HG02623 (cell line): ENCODE results near the gene COX4I1.

Source experiments
- ATAC-seq: cut with Tn5 transposase; IDR thresholded peaks from one replicate; pipeline ENCODE4 v1.9.1; 2021; ENCODE audit warnings: moderate library complexity; ENCODE audit not compliant: unreplicated experiment

The COX4I1 gene

GRCh38 chr16:85765767-85766166 is 33.7 kb upstream of the COX4I1 start:
- no peak for ATAC-seq

GRCh38 chr16:85767531-85767930 is 32.0 kb upstream of the COX4I1 start:
- no peak for ATAC-seq

- no peak for ATAC-seq
Observed at GRCh38 chr16:85768199-85768598, 31.3 kb upstream of the COX4I1 start.

- no peak for ATAC-seq
Observed at GRCh38 chr16:85770741-85771140, 28.8 kb upstream of the COX4I1 start.

- ATAC-seq = no peak
Observed at GRCh38 chr16:85773044-85773443, 26.5 kb upstream of the COX4I1 start.

GRCh38 chr16:85774136-85774535 is 25.4 kb upstream of the COX4I1 start:
- ATAC-seq = no peak

- no peak for ATAC-seq
Observed at GRCh38 chr16:85774811-85775210, 24.7 kb upstream of the COX4I1 start.

- ATAC-seq = no peak
Observed at GRCh38 chr16:85777583-85778310, 21.7 kb upstream of the COX4I1 start.

GRCh38 chr16:85778873-85779272 is 20.6 kb upstream of the COX4I1 start:
- ATAC-seq = no peak

GRCh38 chr16:85780281-85780680 is 19.2 kb upstream of the COX4I1 start:
- no peak for ATAC-seq

GRCh38 chr16:85781156-85781555 is 18.3 kb upstream of the COX4I1 start:
- ATAC-seq = no peak

- ATAC-seq = no peak
Observed at GRCh38 chr16:85781695-85782370, 17.7 kb upstream of the COX4I1 start.

- ATAC-seq = no peak
Observed at GRCh38 chr16:85782451-85782850, 17.0 kb upstream of the COX4I1 start.

GRCh38 chr16:85783441-85783840 is 16.1 kb upstream of the COX4I1 start:
- no peak for ATAC-seq

GRCh38 chr16:85784813-85785212 is 14.7 kb upstream of the COX4I1 start:
- no peak for ATAC-seq

- ATAC-seq = no peak
Observed at GRCh38 chr16:85785927-85786326, 13.6 kb upstream of the COX4I1 start.

- no peak for ATAC-seq
Observed at GRCh38 chr16:85788819-85789218, 10.7 kb upstream of the COX4I1 start.

GRCh38 chr16:85789773-85790172 is 9.7 kb upstream of the COX4I1 start:
- no peak for ATAC-seq

- ATAC-seq = no peak
Observed at GRCh38 chr16:85793662-85794298, 5.7 kb upstream of the COX4I1 start.

GRCh38 chr16:85794696-85795095 is 4.8 kb upstream of the COX4I1 start:
- no peak for ATAC-seq

- ATAC-seq = no peak
Observed at GRCh38 chr16:85796152-85796551, 3.3 kb upstream of the COX4I1 start.

GRCh38 chr16:85796599-85796998 is 2.9 kb upstream of the COX4I1 start:
- no peak for ATAC-seq
